ENCODE results near the gene SMIM41. TPM values are rescaled to one million over a fixed set of nuclear protein-coding genes. Genes with fewer than 3 reads are reported as not detected.
A peak's percentile ranks its signal among the peaks of the same experiment; 100 is the strongest.

Gene SMIM41
- total and polyA plus RNA-seq, 2 experiments from 2014 or later = not detected

GRCh38 chr12:52082988-52083637, 3.6 kb downstream of the SMIM41 start:
- H3K4me3 ChIP-seq = no peak overlapping the region
- 36 to 40% methylated on average over 11 of the region's 11 CpGs for WGBS, 2 experiments (ENCODE audit: low coverage in 1 of 2, low lambda C conversion rate in 2 of 2, missing lambda C conversion rate in 2 of 2)
- H4K20me1 ChIP-seq (ENCODE audit: insufficient read depth) = no peaks in the 10 kb centered on the region; the same call in 1 of the 2 replicates
- in situ Hi-C loops (cut with MboI) = no loop called here
- peaks cover 2% of the 10 kb centered on the region; the same call in 1 of the 2 replicates for H3K36me3 ChIP-seq (ENCODE audit: low read depth)
- peak overlapping the region; percentile 43 for H3K9ac ChIP-seq
- H3K4me1 ChIP-seq (ENCODE audit: insufficient read depth) = peaks cover 24% of the 10 kb centered on the region
- H3K79me2 ChIP-seq (ENCODE audit: insufficient read depth) = peaks cover 19% of the 10 kb centered on the region
- TF ChIP-seq EZH2phosphoT487 (IDR thresholded peaks at IDR 0.05; ENCODE audit: insufficient read depth, low read depth) = no peak
- no peak overlapping the region for H2AFZ ChIP-seq
- peaks cover 18% of the 10 kb centered on the region for H3F3A ChIP-seq (ENCODE audit: insufficient read depth)
- H3K9me2 ChIP-seq (ENCODE audit: insufficient read depth) = no peaks in the 10 kb centered on the region
- DNase-seq = peak; percentile 78
- no peak overlapping the region for H3K4me2 ChIP-seq (ENCODE audit: unreplicated experiment)
- no peaks in the 10 kb centered on the region for H3K27me3 ChIP-seq (replicated peaks; ENCODE audit: insufficient read depth)
- peak overlapping the region; percentile 57 for H3K27ac ChIP-seq
- H3K9me3 ChIP-seq (ENCODE audit: low read depth) = no peaks in the 10 kb centered on the region

- peaks cover 14% of the 10 kb centered on the region for H3K79me2 ChIP-seq (ENCODE audit: insufficient read depth)
- H3K9me3 ChIP-seq (ENCODE audit: low read depth) = no peaks in the 10 kb centered on the region
- DNase-seq = no peak
- no peak overlapping the region for H2AFZ ChIP-seq
- TF ChIP-seq EZH2 (IDR thresholded peaks at IDR 0.05; ENCODE audit: insufficient read depth, poor library complexity, severe bottlenecking) (no peak), EZH2phosphoT487 (IDR thresholded peaks at IDR 0.05; ENCODE audit: insufficient read depth, low read depth) (no peak)
- peaks cover 18% of the 10 kb centered on the region for H3F3A ChIP-seq (ENCODE audit: insufficient read depth)
- H3K9ac ChIP-seq = no peak overlapping the region
- no peak overlapping the region for H3K4me2 ChIP-seq (ENCODE audit: unreplicated experiment)
- no peak overlapping the region for H3K4me3 ChIP-seq
- H3K36me3 ChIP-seq (ENCODE audit: low read depth) = no peaks in the 10 kb centered on the region
- peaks cover 24% of the 10 kb centered on the region for H3K4me1 ChIP-seq (ENCODE audit: insufficient read depth)
- H3K27ac ChIP-seq = no peak overlapping the region
- in situ Hi-C loops (cut with MboI) = no loop called here
- 2 to 3% methylated on average over 2 of the region's 2 CpGs for WGBS, 2 experiments (ENCODE audit: low coverage in 1 of 2, low lambda C conversion rate in 2 of 2, missing lambda C conversion rate in 2 of 2)
- H3K27me3 ChIP-seq (replicated peaks; ENCODE audit: insufficient read depth) = no peaks in the 10 kb centered on the region
- H3K9me2 ChIP-seq (ENCODE audit: insufficient read depth) = no peaks in the 10 kb centered on the region
- H4K20me1 ChIP-seq (ENCODE audit: insufficient read depth) = no peaks in the 10 kb centered on the region; the same call in 1 of the 2 replicates
Measured at GRCh38 chr12:52083638-52083996, 4.1 kb downstream of the SMIM41 start.

GRCh38 chr12:52084491-52085231, 5.2 kb downstream of the SMIM41 start:
- H3K4me2 ChIP-seq (ENCODE audit: unreplicated experiment) = no peak overlapping the region
- H3F3A ChIP-seq (ENCODE audit: insufficient read depth) = peaks cover 18% of the 10 kb centered on the region
- no peaks in the 10 kb centered on the region for H3K9me2 ChIP-seq (ENCODE audit: insufficient read depth)
- H2AFZ ChIP-seq = no peak overlapping the region
- no peak overlapping the region for H3K27ac ChIP-seq
- in situ Hi-C loops (cut with MboI) = no loop called here
- no peaks in the 10 kb centered on the region for H3K27me3 ChIP-seq (replicated peaks; ENCODE audit: insufficient read depth)
- no peak overlapping the region for H3K4me3 ChIP-seq
- H3K9ac ChIP-seq = no peak overlapping the region
- no peaks in the 10 kb centered on the region; the same call in 1 of the 2 replicates for H4K20me1 ChIP-seq (ENCODE audit: insufficient read depth)
- H3K4me1 ChIP-seq (ENCODE audit: insufficient read depth) = peaks cover 24% of the 10 kb centered on the region
- no peaks in the 10 kb centered on the region for H3K36me3 ChIP-seq (ENCODE audit: low read depth)
- H3K9me3 ChIP-seq (ENCODE audit: low read depth) = no peaks in the 10 kb centered on the region
- no peak for DNase-seq
- peaks cover 5% of the 10 kb centered on the region; the same call in 1 of the 2 replicates for H3K79me2 ChIP-seq (ENCODE audit: insufficient read depth)
- 89 to 91% methylated on average over 9 of the region's 9 CpGs for WGBS, 2 experiments (ENCODE audit: low coverage in 1 of 2, low lambda C conversion rate in 2 of 2, missing lambda C conversion rate in 2 of 2)
- TF ChIP-seq EZH2 (IDR thresholded peaks at IDR 0.05; ENCODE audit: insufficient read depth, poor library complexity, severe bottlenecking) (no peak), EZH2phosphoT487 (IDR thresholded peaks at IDR 0.05; ENCODE audit: insufficient read depth, low read depth) (no peak)

- Histone ChIP-seq H3F3A (ENCODE audit: insufficient read depth) (peaks cover 18% of the 10 kb centered on the region), H3K36me3 (ENCODE audit: low read depth) (no peaks in the 10 kb centered on the region), H4K20me1 (ENCODE audit: insufficient read depth) (no peaks in the 10 kb centered on the region; the same call in 1 of the 2 replicates), H3K4me1 (ENCODE audit: insufficient read depth) (peaks cover 24% of the 10 kb centered on the region), H3K27me3 (replicated peaks; ENCODE audit: insufficient read depth) (no peaks in the 10 kb centered on the region), H3K27ac (no peak overlapping the region), H3K4me2 (ENCODE audit: unreplicated experiment) (no peak overlapping the region), H3K9me3 (ENCODE audit: low read depth) (no peaks in the 10 kb centered on the region), H3K79me2 (ENCODE audit: insufficient read depth) (peaks cover under 1% of the 10 kb centered on the region; the same call in 1 of the 2 replicates), H3K9me2 (ENCODE audit: insufficient read depth) (no peaks in the 10 kb centered on the region), H3K9ac (no peak overlapping the region), H2AFZ (no peak overlapping the region), H3K4me3 (no peak overlapping the region)
- WGBS, 2 experiments (ENCODE audit: low coverage in 1 of 2, low lambda C conversion rate in 2 of 2, missing lambda C conversion rate in 2 of 2) = 78 to 84% methylated on average over 6 of the region's 6 CpGs
- in situ Hi-C loops (cut with MboI) = no loop called here
- TF ChIP-seq EZH2phosphoT487 (IDR thresholded peaks at IDR 0.05; ENCODE audit: insufficient read depth, low read depth) = no peak
- TF ChIP-seq EZH2 (IDR thresholded peaks at IDR 0.05; ENCODE audit: insufficient read depth, poor library complexity, severe bottlenecking) = no peak
- no peak for DNase-seq
Measured at GRCh38 chr12:52085682-52086180, 6.2 kb downstream of the SMIM41 start.
